Liver (tissue), 3 donors: ENCODE results near the gene FAM241B.

Source experiments
- CTCF ChIP-seq: fragments of 150-350 bp; IDR thresholded peaks from 2 replicates; pipeline ENCODE4 v1.5.1; 2017; ENCODE audit warnings: improper control_type of control experiment, low read depth, low read length; ENCODE audit not compliant: missing input control
- EGR1 ChIP-seq, 2 donors: IDR thresholded peaks; 2 replicates each; pipeline ENCODE4 v1.6.1; 2016 to 2018; ENCODE audit warnings: antibody characterized with exemption in 2 of 2, low read depth in 2 of 2
- FOXA2 ChIP-seq: IDR thresholded peaks from 2 replicates; pipeline ENCODE4 v1.6.1; 2016; ENCODE audit warnings: antibody characterized with exemption
- GABPA ChIP-seq, 2 donors: IDR thresholded peaks in 1 of 2; conservative IDR thresholded peaks in 1 of 2; 2 replicates each; pipeline ENCODE4 v1.6.1; 2016; ENCODE audit warnings: antibody characterized with exemption in 2 of 2, mild to moderate bottlenecking in 1 of 2, moderate library complexity in 1 of 2
- JUND ChIP-seq, 2 donors: IDR thresholded peaks; 2 replicates each; pipeline ENCODE4 v1.6.1; 2016; ENCODE audit warnings: antibody characterized with exemption in 2 of 2
- RAD21 ChIP-seq, 2 donors: IDR thresholded peaks; 2 replicates each; pipeline ENCODE4 v1.6.1; 2016; ENCODE audit warnings: antibody characterized with exemption in 2 of 2, mild to moderate bottlenecking in 2 of 2
- RXRA ChIP-seq, 2 donors: IDR thresholded peaks; 2 replicates each; pipeline ENCODE4 v1.6.1; 2017 to 2018; ENCODE audit warnings: antibody characterized with exemption in 2 of 2, mild to moderate bottlenecking in 1 of 2
- SP1 ChIP-seq: IDR thresholded peaks from 2 replicates; pipeline ENCODE4 v1.6.1; 2018; ENCODE audit warnings: antibody characterized with exemption, mild to moderate bottlenecking
- TAF1 ChIP-seq: conservative IDR thresholded peaks from 2 replicates; pipeline ENCODE4 v1.6.1; 2016; ENCODE audit warnings: antibody characterized with exemption, mild to moderate bottlenecking
- YY1 ChIP-seq: IDR thresholded peaks from 2 replicates; pipeline ENCODE4 v1.6.1; 2016; ENCODE audit warnings: antibody characterized with exemption, mild to moderate bottlenecking
- ZBTB33 ChIP-seq: IDR thresholded peaks from 2 replicates; pipeline ENCODE4 v1.6.1; 2016; ENCODE audit warnings: antibody characterized with exemption
- TF ChIP-seq, protein P1 (sequence below): IDR thresholded peaks from 2 replicates; pipeline ENCODE4 v1.6.1; 2016; ENCODE audit warnings: antibody characterized with exemption, mild to moderate bottlenecking
- TF ChIP-seq, protein P2 (sequence below): IDR thresholded peaks from 2 replicates; pipeline ENCODE4 v1.6.1; 2016; ENCODE audit warnings: antibody characterized with exemption
- TF ChIP-seq, protein P3 (sequence below): IDR thresholded peaks from 2 replicates; pipeline ENCODE4 v1.6.1; 2016; ENCODE audit warnings: antibody characterized with exemption
- donor health status: healthy.
- donor health status: healthy.

DNA sequence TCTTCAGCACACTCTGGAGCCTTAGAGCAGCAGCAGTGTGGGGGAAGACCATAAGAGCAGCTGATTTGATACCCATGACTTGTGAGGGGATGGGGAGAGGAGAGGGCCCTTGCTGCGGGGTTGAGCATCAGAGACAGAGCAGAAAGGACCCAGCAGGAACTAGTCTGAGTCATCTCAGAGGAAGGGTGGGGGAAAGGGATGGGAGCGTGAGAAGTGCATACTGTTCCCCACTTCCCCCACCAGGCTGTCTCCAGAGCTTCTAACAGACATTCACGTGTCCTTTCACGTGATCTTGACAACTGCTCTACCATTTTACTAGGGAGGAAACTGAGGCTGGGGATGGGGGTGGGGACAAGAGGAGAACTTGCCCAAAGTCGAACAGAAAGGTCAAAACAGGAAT lies 38.7 kb downstream of the FAM241B start:
- TF ChIP-seq, protein P1, sequence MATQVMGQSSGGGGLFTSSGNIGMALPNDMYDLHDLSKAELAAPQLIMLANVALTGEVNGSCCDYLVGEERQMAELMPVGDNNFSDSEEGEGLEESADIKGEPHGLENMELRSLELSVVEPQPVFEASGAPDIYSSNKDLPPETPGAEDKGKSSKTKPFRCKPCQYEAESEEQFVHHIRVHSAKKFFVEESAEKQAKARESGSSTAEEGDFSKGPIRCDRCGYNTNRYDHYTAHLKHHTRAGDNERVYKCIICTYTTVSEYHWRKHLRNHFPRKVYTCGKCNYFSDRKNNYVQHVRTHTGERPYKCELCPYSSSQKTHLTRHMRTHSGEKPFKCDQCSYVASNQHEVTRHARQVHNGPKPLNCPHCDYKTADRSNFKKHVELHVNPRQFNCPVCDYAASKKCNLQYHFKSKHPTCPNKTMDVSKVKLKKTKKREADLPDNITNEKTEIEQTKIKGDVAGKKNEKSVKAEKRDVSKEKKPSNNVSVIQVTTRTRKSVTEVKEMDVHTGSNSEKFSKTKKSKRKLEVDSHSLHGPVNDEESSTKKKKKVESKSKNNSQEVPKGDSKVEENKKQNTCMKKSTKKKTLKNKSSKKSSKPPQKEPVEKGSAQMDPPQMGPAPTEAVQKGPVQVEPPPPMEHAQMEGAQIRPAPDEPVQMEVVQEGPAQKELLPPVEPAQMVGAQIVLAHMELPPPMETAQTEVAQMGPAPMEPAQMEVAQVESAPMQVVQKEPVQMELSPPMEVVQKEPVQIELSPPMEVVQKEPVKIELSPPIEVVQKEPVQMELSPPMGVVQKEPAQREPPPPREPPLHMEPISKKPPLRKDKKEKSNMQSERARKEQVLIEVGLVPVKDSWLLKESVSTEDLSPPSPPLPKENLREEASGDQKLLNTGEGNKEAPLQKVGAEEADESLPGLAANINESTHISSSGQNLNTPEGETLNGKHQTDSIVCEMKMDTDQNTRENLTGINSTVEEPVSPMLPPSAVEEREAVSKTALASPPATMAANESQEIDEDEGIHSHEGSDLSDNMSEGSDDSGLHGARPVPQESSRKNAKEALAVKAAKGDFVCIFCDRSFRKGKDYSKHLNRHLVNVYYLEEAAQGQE = no peak
- TF ChIP-seq CTCF (no peak), JUND (IDR thresholded peaks at IDR 0.05) (no peak), TAF1 (no peak), RAD21 (IDR thresholded peaks at IDR 0.05) (no peak), SP1 (no peak), FOXA2 (no peak), ZBTB33 (no peak), GABPA (IDR thresholded peaks at IDR 0.05 in 1 of 2, conservative IDR thresholded peaks at IDR 0.05 in 1 of 2) (no peak), RXRA (IDR thresholded peaks at IDR 0.05) (no peak), YY1 (no peak), EGR1 (IDR thresholded peaks at IDR 0.05; ENCODE audit: low read depth in 2 of 2) (no peak)
- TF ChIP-seq, protein P2, sequence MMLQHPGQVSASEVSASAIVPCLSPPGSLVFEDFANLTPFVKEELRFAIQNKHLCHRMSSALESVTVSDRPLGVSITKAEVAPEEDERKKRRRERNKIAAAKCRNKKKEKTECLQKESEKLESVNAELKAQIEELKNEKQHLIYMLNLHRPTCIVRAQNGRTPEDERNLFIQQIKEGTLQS = no peak
- TF ChIP-seq, protein P3, sequence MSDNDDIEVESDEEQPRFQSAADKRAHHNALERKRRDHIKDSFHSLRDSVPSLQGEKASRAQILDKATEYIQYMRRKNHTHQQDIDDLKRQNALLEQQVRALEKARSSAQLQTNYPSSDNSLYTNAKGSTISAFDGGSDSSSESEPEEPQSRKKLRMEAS = no peak
